GM12875 (cell line): ENCODE measurements around the gene RIT2.

Experiments
- H3K4me3 ChIP-seq: one replicate; pipeline ENCODE4 v1.5.1; 2011; ENCODE audit warnings: low read depth, low read length, control low read depth
- TF ChIP-seq, protein P1 (sequence below): IDR thresholded peaks from 2 replicates; pipeline ENCODE4 v1.5.1; 2011; ENCODE audit warnings: low read depth, mild to moderate bottlenecking, control low read depth, inconsistent platforms, low read length, moderate library complexity, borderline replicate concordance; ENCODE audit not compliant: insufficient read depth

The RIT2 gene

DNA sequence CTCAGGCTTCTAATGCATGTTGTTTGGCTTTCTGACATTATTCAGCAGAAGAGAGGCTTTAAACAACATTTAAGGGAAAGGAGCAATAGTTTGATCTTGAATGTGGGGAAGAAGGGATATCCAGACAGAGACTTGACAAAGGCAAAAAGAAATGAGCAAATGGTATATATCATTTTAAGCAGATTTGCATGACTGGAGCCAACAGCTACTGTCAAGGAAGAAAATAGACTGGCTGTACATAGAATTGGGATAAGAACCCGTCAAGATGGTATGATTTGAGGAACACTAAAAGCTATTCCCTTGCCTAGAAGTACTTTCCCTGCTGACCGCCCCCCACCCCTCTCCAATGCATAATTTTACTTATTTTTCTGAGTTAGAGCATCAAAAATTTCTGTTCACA is 174.5 kb downstream of the RIT2 start:
- TF ChIP-seq, protein P1, sequence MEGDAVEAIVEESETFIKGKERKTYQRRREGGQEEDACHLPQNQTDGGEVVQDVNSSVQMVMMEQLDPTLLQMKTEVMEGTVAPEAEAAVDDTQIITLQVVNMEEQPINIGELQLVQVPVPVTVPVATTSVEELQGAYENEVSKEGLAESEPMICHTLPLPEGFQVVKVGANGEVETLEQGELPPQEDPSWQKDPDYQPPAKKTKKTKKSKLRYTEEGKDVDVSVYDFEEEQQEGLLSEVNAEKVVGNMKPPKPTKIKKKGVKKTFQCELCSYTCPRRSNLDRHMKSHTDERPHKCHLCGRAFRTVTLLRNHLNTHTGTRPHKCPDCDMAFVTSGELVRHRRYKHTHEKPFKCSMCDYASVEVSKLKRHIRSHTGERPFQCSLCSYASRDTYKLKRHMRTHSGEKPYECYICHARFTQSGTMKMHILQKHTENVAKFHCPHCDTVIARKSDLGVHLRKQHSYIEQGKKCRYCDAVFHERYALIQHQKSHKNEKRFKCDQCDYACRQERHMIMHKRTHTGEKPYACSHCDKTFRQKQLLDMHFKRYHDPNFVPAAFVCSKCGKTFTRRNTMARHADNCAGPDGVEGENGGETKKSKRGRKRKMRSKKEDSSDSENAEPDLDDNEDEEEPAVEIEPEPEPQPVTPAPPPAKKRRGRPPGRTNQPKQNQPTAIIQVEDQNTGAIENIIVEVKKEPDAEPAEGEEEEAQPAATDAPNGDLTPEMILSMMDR: no peak
- H3K4me3 ChIP-seq: no peak overlapping the region

DNA sequence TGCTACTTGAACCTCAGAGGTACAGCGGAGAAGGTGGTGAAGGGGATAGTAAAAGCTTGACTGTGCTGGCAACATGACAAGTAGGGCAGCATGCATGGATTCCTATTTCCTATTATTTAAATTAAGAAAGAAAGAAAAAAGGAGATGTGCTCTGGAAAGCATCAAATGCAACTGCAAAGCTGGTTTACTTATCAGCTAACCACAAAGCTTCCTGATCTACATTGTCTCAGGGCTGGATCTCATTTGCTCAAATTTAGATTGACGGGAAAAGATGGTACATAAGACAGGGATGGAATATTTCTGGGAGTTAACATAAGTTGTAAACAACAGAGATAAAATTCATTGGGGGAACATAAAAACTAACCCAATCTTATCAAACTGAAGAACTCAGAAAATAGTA is 178.0 kb downstream of the RIT2 start:
- H3K4me3 ChIP-seq: no peak overlapping the region
- TF ChIP-seq, protein P1: no peak

DNA sequence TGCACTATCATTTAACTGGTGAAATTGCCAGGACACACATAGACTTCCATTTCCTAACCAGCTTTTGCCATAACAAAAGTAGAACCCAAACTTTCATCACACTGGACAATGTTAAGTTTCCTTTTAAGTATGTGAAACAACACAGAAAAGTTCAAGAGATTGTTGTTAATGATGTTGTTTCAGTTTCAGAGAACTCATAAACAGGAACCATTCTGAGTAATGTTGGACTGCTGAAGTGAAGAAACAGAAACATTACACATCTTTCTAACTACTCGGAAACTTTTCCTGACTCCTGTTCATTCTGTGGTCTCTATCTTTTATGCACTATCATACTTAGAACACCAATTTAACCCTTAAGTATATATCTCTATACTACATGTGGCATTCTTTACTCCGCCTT is 179.2 kb downstream of the RIT2 start:
- TF ChIP-seq, protein P1: no peak

DNA sequence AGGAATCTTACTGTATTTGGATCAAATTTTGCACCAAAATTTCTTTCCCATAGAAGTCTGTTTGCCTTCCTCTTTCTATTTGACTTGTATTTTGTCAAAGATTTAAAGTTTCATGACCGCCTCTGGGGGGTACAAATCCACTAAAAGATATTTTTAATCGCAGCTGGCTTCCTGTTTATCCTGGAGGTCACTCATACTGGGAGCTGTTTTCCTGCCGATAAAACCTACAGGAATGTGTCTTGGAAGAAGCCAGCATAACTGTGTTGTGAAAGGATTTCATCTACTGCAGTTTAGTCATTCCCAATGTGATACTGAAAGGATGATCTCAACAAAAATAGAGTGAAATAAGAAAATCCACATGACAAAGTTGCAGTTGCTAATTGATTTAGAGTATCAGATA is 184.0 kb downstream of the RIT2 start:
- no peak overlapping the region for H3K4me3 ChIP-seq
- TF ChIP-seq, protein P1: no peak

More for the DNA sequence above, 179.2 kb downstream of the RIT2 start:
- no peak overlapping the region for H3K4me3 ChIP-seq

DNA sequence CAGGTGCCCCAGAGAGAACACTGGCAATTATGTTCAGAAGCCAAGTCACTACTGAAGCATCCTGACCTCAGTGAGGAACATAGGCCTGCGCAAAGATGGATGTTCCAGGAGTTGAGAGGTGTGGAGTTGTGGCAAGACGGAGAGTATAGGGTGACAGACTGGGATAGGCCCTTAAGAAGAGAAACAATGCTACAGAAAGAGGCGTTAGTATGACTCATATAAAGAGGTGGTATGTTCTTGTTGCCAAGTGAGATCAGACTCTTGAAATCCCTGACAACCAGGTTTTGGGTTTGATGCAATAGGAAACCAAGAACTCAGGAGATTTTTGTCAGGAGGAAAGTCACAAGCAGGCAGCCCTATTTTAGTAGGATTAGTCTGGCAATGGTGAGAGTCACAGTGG is 185.6 kb downstream of the RIT2 start:
- TF ChIP-seq, protein P1: no peak

DNA sequence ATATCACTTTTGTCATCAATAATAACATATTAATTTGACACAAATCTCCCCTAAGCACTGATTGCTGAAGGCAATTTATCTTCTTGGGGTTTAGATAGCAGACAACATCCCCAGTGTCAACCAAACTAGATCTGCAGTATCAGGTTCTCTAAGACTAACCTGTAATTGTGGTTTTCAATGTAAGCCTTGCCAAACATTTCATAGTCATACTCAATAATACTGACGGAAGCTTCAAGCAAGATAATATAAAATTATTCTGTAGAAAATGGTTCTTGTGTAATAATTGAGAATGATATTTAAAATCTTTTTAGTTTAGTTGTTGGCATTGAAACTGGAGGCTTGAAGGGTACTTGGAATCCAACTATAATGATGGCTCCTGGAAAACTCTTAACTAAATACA is 186.3 kb downstream of the RIT2 start:
- no peak overlapping the region for H3K4me3 ChIP-seq
- TF ChIP-seq, protein P1: no peak

More for the DNA sequence above, 185.6 kb downstream of the RIT2 start:
- no peak overlapping the region for H3K4me3 ChIP-seq

DNA sequence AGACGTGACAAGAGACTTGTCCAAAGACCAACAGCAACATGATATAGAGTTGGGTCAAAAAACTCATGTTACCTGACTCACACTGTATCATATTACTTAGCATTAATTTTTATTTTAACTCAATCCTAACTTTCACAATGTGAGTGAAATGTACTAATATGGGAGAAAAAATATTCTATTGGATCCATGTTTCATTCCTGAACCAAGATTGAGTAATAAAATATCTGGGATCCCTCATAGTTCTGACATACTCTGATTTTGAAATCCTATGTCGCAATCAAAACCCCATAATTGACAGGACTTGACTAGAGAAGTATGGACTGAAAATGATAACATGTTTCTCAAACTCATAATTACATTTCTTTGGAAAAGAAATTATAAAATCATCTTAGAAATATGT is 190.4 kb downstream of the RIT2 start:
- H3K4me3 ChIP-seq: no peak overlapping the region
- TF ChIP-seq, protein P1: no peak
